HPDE6-E6E7 (cell line): Measurements from ENCODE around the gene THBS4.

Experiments
- DNase-seq: peaks from one replicate; pipeline ENCODE4 v3.0.0; 2011; ENCODE audit warnings: missing footprints; ENCODE audit errors: extremely low spot score

Gene THBS4

GRCh38 chr5:80116465-80116864, 81.3 kb downstream of the THBS4 start:
- DNase-seq: no peak

GRCh38 chr5:80117446-80117845, 82.3 kb downstream of the THBS4 start:
- no peak for DNase-seq

GRCh38 chr5:80119372-80119771, 84.2 kb downstream of the THBS4 start:
- DNase-seq: no peak

DNA sequence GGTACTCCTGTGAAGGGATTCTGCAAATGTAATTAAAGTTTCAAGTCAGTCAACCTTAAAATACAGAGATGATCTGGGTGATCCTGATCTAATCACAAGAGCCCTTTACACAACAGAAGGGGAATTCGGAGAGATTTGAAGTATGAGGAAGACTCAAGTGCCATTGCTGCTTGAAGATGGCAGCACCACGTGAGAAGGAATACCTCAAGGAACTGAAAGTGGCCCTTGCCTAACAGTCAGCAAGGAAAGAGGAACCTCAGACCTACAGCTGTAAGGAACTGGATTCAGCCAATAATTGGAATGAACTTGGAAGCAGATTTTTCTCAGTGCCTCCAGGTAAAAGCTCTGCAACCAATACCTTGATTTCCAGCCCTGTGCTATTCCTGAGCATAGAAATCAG, 87.4 kb downstream of the THBS4 start:
- DNase-seq: no peak

DNA sequence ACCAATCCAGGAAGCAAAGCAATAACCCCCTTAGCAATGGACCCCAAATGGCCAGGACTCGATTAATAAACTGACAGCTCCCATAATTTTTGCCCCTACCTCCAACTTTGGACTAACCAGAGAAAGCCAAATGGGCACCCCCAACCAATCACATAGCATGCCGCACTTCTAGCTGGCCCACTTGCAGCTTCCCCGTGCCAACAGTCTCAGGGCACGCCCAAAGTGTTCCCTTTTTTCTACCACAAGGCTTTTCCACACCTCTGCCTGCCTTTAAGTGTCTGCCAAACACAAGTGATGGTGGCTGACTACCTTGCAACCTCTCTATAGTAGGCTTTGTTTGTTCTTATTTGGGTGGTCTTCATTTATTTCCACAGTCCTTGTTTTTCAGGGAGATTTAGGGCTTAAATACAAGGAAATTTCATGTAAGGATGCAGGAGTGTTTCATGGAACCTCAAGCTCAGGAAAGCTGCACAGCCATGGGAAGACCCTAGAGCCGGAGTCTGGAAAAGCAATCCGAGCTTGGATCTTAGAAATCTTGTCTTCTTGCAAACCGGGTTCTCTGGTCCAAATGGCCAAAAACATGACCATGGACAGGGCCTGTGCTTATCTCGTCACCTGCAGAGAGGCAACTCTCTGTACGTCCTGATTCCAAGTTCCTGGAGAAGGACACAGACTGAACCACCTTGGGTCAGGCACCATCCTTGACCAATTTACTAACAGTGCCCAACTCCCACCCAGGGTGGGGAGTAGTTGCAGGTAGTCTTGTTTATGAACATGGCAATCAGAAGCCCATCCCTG, 89.2 kb downstream of the THBS4 start:
- DNase-seq: no peak

DNA sequence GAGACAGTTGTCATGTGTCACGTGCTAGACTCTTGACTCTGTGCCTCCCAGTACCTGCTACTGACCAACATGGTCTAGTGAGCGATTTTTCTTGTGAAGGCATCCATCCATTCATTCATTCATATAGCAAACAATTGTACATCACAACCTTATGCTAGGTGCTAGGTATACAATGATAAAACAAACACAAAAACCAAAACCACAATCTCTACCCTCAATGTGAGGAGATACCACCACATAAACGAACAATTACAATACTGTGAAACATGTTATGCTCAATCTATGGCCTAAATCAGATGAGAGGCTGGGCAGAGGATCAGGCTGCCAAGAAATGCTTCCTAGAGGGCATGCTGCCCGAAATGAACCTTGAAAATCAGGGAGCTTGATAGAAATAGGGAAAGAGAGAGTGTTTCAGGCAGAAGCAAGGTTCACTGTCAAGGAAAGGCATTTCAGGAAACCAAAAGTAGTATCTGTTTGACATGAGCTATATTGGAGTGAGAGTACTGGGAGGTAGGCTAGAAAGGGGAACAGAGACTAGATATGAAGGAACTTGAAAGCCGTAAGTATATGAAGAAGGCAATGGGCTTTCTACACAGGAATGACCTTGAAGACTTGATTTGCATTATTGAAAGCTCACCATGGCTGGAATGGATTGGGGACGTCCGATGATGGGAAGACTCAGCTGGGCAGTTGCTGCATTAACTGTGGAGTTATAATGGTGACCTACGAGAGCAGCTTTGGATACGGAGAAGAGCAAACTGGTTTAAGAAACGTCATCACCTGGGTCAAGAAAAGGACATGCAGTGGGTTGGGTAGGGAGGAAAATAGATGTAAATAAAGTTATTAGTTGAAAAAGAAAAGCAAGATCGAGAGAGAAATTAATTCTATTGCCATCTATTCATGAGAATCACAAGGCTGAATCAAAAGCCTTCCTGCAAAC, 90.1 kb downstream of the THBS4 start:
- no peak for DNase-seq

- no peak for DNase-seq
Measured at GRCh38 chr5:80125962-80126480, 90.9 kb downstream of the THBS4 start.

- no peak for DNase-seq
Measured at GRCh38 chr5:80127116-80127552, 92.0 kb downstream of the THBS4 start.

- DNase-seq: no peak
Measured at GRCh38 chr5:80128141-80128540, 93.0 kb downstream of the THBS4 start.

GRCh38 chr5:80129146-80129545, 94.0 kb downstream of the THBS4 start:
- no peak for DNase-seq
